HG02763 (cell line): ENCODE data around the gene ZNF668.
A peak's percentile ranks its signal among the peaks of the same experiment; 100 is the strongest.

ENCODE experiments used
- ATAC-seq: cut with Tn5 transposase; IDR thresholded peaks from one replicate; pipeline ENCODE4 v1.9.1; 2021; ENCODE audit warnings: mild to moderate bottlenecking, moderate library complexity; ENCODE audit not compliant: unreplicated experiment

Gene ZNF668

GRCh38 chr16:31081428-31082351, 7.7 kb upstream of the ZNF668 start:
- ATAC-seq = no peak

- no peak for ATAC-seq
Observed at GRCh38 chr16:31080756-31081419, 6.8 kb upstream of the ZNF668 start.

DNA sequence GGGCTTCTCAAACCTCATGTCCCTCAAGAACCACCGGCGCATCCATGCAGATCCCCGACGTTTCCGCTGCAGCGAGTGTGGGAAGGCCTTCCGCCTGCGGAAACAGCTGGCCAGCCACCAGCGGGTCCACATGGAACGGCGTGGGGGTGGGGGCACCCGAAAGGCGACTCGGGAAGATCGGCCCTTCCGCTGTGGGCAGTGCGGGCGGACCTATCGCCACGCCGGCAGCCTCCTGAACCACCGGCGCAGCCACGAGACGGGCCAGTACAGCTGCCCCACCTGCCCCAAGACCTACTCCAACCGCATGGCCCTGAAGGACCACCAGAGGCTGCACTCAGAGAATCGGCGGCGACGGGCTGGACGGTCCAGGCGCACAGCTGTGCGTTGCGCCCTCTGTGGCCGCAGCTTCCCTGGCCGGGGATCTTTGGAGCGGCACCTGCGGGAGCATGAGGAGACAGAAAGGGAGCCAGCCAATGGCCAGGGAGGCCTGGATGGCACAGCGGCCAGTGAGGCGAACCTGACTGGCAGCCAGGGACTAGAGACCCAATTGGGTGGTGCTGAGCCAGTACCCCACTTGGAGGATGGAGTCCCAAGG, 6.1 kb upstream of the ZNF668 start:
- ATAC-seq = no peak

DNA sequence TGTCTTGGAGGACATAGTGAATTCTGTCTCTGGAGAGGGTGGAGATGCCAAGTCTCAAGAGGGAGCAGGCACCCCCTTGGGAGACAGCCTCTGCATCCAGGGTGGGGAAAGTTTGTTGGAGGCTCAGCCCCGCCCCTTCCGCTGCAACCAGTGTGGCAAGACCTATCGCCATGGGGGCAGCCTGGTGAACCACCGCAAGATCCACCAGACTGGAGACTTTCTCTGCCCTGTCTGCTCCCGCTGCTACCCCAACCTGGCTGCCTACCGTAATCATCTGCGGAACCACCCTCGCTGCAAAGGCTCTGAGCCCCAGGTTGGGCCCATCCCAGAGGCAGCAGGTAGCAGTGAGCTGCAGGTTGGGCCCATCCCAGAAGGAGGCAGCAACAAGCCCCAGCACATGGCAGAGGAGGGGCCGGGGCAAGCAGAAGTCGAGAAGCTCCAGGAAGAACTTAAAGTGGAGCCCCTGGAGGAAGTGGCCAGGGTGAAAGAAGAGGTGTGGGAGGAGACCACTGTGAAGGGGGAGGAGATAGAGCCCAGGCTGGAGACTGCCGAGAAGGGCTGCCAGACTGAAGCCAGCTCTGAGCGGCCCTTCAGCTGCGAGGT, 5.4 kb upstream of the ZNF668 start:
- no peak for ATAC-seq

- no peak for ATAC-seq
Observed at GRCh38 chr16:31078597-31079341, 4.7 kb upstream of the ZNF668 start.

- ATAC-seq = no peak
Observed at GRCh38 chr16:31077592-31078396, 3.8 kb upstream of the ZNF668 start.

DNA sequence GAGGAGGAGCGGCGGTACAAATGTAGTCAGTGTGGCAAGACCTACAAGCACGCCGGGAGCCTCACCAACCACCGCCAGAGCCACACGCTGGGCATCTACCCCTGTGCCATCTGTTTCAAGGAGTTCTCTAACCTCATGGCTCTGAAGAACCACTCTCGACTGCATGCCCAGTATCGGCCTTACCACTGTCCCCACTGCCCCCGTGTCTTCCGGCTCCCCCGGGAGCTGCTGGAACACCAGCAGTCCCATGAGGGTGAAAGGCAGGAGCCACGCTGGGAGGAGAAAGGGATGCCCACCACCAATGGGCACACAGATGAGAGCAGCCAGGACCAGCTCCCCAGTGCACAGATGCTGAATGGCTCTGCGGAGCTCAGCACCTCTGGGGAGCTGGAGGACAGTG, 3.0 kb upstream of the ZNF668 start:
- no peak for ATAC-seq

DNA sequence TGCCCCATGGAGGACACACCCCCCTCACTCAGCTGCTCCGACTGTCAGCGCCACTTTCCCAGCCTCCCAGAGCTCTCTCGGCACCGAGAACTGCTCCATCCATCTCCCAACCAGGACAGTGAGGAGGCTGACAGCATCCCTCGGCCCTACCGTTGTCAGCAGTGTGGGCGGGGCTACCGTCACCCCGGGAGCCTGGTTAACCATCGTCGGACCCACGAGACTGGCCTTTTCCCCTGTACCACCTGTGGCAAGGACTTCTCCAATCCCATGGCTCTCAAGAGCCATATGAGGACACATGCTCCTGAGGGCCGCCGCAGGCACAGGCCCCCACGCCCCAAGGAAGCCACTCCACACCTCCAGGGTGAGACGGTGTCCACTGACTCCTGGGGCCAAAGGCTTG, 2.3 kb upstream of the ZNF668 start:
- no peak for ATAC-seq

DNA sequence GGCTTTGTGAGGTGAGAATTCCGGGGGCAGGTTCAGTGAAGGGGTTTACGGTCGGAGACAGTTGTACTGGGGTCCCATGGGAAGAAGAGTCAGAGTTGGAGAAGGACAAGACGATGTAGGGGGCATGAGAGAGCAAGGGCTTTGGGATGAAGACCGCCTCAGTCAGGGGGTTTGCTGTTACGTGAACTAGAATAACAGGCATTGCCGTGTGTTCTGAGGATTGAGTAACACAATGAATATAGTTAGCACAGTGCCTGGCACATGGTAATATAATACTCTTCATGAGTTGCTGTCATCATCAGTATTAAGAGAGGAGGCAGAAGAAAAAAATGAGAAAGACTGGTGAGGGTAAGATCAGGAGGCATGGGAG, 759 bp upstream of the ZNF668 start:
- ATAC-seq = no peak

DNA sequence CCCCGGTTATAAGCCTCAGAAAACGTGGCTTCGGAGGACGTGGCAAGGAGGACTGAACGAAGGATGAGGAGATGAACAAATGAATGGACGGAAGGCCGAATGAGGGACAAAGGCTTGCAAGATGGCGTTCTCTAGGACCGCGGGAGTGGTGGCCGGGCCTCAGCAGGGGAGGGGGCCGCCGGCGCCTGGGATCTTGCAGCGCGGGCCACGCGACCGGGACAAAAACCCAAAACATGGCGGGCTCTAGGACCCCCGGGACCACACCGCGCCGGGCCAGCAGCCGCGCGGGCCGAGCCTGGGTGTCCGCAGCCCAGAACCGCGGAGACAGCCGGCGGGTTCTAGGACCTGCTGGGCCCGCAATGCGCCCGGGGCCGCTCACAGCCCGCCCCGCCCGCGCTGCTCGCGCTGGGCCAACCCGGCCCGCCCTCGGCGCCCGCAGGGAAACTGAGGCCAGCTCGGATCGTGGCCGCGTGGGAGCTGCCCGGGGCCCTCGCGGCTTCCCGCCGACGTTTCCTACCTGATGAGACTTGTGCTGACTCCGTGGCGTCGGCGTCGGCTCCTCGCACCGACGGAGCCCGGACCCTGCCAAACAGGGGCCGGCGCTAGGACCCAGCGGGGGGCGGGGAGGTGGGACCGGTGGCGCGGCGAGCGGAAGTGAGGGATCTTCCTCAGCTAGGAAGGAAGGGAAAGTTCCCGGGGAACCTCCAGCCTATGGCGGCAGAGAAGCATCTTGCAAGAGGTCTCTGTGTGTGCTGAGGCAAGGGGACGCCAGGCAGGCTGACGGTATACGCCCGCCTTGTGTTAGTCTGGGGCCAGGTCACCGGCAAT, 684 bp downstream of the ZNF668 start:
- ATAC-seq = peak; percentile 53

DNA sequence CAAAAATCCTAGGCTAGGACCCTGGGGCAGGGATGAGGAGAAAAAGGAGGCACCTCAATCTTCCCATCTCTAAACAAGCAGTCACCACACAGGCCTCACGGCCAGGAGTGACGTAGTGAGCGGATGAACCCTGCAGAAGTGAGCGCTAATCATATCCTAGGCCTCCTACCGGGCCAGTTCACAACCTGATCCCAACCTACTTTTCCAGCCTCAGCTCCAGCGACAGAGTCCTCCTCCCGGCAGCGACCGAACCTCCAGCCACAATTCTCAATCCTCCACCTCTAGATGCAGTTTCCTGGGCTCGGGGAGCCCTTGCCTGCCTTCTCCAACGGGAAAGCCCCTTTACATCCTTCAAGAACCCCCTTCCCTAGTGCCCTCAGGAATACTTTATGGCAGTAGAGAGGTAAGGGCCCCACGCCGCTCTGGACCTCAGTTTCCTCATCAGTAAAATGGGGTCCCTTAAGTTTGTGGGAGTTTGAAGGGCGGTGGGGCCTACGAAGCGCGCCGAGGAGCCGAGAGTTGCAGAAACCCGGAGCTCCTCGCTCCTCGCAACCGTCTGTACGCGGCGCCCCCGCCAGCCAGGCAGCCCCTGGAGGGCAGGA, 1.4 kb downstream of the ZNF668 start:
- ATAC-seq = peak; percentile 1

- ATAC-seq = no peak
Observed at GRCh38 chr16:31071861-31072260, 2.2 kb downstream of the ZNF668 start.

GRCh38 chr16:31067342-31067741, 6.7 kb downstream of the ZNF668 start:
- no peak for ATAC-seq

DNA sequence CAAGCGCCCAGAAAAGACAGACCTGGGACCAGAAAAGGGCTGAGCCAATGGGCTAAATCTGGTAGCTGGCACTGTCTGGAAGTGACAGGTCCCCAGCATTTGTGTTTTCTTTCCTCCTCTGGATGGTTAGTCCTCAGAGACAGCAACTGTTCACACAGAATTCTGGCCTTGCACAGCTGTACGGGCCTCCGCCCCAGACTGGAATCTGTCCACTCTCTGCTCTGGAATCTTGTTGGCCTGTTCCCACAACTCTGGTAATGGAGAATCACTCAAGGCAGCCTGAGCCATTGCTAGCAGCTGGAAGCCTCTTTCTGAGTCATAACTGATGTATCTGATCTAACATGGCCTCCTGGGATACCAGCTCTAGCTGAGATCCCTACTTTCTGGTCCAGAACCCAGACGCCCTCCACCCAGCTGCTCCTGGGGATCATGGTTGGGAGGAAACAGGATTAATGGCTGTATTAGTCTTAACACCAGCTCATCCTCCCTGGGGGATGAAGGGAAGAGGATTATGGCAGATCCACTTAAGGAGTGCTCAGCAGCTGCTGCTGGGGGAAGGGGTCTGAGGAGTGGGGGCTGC, 9.1 kb downstream of the ZNF668 start:
- no peak for ATAC-seq

- no peak for ATAC-seq
Observed at GRCh38 chr16:31063843-31064611, 10.0 kb downstream of the ZNF668 start.

GRCh38 chr16:31063495-31063842, 10.6 kb downstream of the ZNF668 start:
- ATAC-seq = no peak

- ATAC-seq = no peak
Observed at GRCh38 chr16:31061813-31062440, 12.1 kb downstream of the ZNF668 start.
